ENCODE data around the gene EPHA5. TPM values are rescaled to one million over a fixed set of nuclear protein-coding genes. Genes with fewer than 3 reads are reported as not detected.

The EPHA5 gene
- total RNA-seq, 5 donors from 2014 or later (not counting 1 experiment from before 2014, with no cell fraction given), result not detected

GRCh38 chr4:65515646-65516045 is 154.6 kb downstream of the EPHA5 start:
- Mint-ChIP-seq H3K4me1 (no peaks in the 10 kb centered on the region), H3K9me3 (peaks cover 8 to 13% (median 12%) of the 10 kb centered on the region in 3 donors), H3K27me3 (no peaks in the 10 kb centered on the region), H3K27ac (no peak overlapping the region), H3K4me3 (no peak overlapping the region), H3K36me3 (no peaks in the 10 kb centered on the region)
- Histone ChIP-seq H3K27me3 (replicated peaks in 1 of 2; ENCODE audit: control insufficient read depth in 2 of 2, extremely low read depth in 1 of 2, insufficient read depth in 2 of 2, low read length in 1 of 2) (no peaks in the 10 kb centered on the region), H3K36me3 (ENCODE audit: control insufficient read depth in 2 of 2, extremely low read depth in 1 of 2, insufficient read depth in 1 of 2, low read length in 1 of 2) (no peaks in the 10 kb centered on the region), H3K4me3 (ENCODE audit: control insufficient read depth in 1 of 2, extremely low read depth in 1 of 2, low read length in 1 of 2) (no peak overlapping the region), H3K9me3 (no peaks in the 10 kb centered on the region), H3K27ac (ENCODE audit: low read length) (no peak overlapping the region), H3K4me1 (ENCODE audit: control insufficient read depth in 1 of 2, extremely low read depth in 1 of 2, insufficient read depth in 2 of 2, low read length in 2 of 2) (no peaks in the 10 kb centered on the region)
- POLR2A ChIA-PET, result no interaction called here
- CTCF ChIA-PET, result no interaction called here
- WGBS (ENCODE audit: insufficient coverage), result no CpG with 5 or more reads among the region's 2 CpGs
- ATAC-seq (replicated peaks in 1 of 4) (no peak), DNase-seq (no peak)

DNA sequence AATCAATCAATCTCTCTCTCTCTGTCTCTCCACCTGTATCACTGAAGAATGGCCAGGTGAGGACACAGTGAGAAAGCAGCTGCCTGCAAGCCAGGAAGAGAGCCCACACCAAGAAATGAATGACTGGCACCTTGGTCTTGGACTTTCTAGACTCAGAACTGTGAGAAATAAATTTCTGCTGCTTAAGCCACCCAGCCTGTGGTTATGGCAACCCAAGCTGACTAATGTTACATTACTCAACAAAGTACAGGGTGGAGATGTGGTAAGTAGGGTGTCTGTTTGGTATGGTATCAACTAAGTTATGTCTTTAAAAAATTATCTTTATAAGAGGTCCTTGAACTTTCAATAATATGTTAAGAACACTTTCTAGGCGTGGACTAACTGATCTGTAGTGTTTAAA is 159.3 kb downstream of the EPHA5 start:
- no peak overlapping the region for H3K27ac Mint-ChIP-seq
- peaks cover 8 to 18% (median 15%) of the 10 kb centered on the region in 3 donors for H3K9me3 Mint-ChIP-seq
- no peak for ATAC-seq (replicated peaks in 1 of 4)
- H3K4me3 Mint-ChIP-seq, result no peak overlapping the region
- WGBS (ENCODE audit: insufficient coverage), result no CpG with 5 or more reads among the region's 1 CpG
- H3K4me1 Mint-ChIP-seq, result no peaks in the 10 kb centered on the region
- H3K27ac ChIP-seq (ENCODE audit: low read length), result no peak overlapping the region
- no peak overlapping the region for H3K4me3 ChIP-seq (ENCODE audit: control insufficient read depth in 1 of 2, extremely low read depth in 1 of 2, low read length in 1 of 2)
- DNase-seq, result no peak
- H3K9me3 ChIP-seq, result no peaks in the 10 kb centered on the region
- POLR2A ChIA-PET, result no interaction called here
- no peaks in the 10 kb centered on the region for H3K27me3 ChIP-seq (replicated peaks in 1 of 2; ENCODE audit: control insufficient read depth in 2 of 2, extremely low read depth in 1 of 2, insufficient read depth in 2 of 2, low read length in 1 of 2)
- CTCF ChIA-PET, result no interaction called here
- no peaks in the 10 kb centered on the region for H3K27me3 Mint-ChIP-seq
- no peaks in the 10 kb centered on the region for H3K36me3 ChIP-seq (ENCODE audit: control insufficient read depth in 2 of 2, extremely low read depth in 1 of 2, insufficient read depth in 1 of 2, low read length in 1 of 2)
- no peaks in the 10 kb centered on the region for H3K36me3 Mint-ChIP-seq
- no peaks in the 10 kb centered on the region for H3K4me1 ChIP-seq (ENCODE audit: control insufficient read depth in 1 of 2, extremely low read depth in 1 of 2, insufficient read depth in 2 of 2, low read length in 2 of 2)

DNA sequence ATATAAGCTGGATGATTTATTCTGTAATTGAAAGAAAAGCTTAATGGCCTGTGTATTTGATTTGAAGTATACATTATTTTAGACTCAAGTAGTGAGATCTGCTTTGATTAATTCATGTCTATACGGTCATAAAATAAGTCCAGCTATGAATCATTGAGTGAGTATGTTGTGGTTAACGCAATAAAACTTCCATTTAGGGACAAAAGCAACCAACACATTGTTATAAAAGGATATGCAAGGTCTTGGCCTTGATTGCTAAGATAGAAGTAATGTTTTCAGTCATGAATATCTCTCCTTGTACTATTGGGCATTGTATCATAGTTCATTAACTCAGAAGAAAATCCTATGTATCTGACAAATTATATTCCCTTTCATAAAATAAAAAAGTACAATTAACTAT is 162.1 kb downstream of the EPHA5 start:
- Mint-ChIP-seq H3K9me3 (peaks cover 3 to 12% (median 7%) of the 10 kb centered on the region in 3 donors), H3K4me1 (no peaks in the 10 kb centered on the region), H3K27ac (no peak overlapping the region), H3K27me3 (no peaks in the 10 kb centered on the region), H3K36me3 (no peaks in the 10 kb centered on the region), H3K4me3 (no peak overlapping the region)
- no peaks in the 10 kb centered on the region for H3K9me3 ChIP-seq
- WGBS (ENCODE audit: insufficient coverage), result no CpG with 5 or more reads among the region's 2 CpGs
- H3K27me3 ChIP-seq (replicated peaks in 1 of 2; ENCODE audit: control insufficient read depth in 2 of 2, extremely low read depth in 1 of 2, insufficient read depth in 2 of 2, low read length in 1 of 2), result no peaks in the 10 kb centered on the region
- no peak for DNase-seq
- H3K27ac ChIP-seq (ENCODE audit: low read length), result no peak overlapping the region
- ChIA-PET CTCF (no interaction called here), POLR2A (interaction anchor here in 1 of 2 donors (0.6 kb wide), 1 partner anchor 55 kb away, joined by 4 read pairs; no protein-coding TSS in a partner anchor)
- no peak overlapping the region for H3K4me3 ChIP-seq (ENCODE audit: control insufficient read depth in 1 of 2, extremely low read depth in 1 of 2, low read length in 1 of 2)
- H3K36me3 ChIP-seq (ENCODE audit: control insufficient read depth in 2 of 2, extremely low read depth in 1 of 2, insufficient read depth in 1 of 2, low read length in 1 of 2), result no peaks in the 10 kb centered on the region
- no peak for ATAC-seq (replicated peaks in 1 of 4)
- H3K4me1 ChIP-seq (ENCODE audit: control insufficient read depth in 1 of 2, extremely low read depth in 1 of 2, insufficient read depth in 2 of 2, low read length in 2 of 2), result no peaks in the 10 kb centered on the region

- ATAC-seq (replicated peaks in 1 of 4), result no peak
- Mint-ChIP-seq H3K4me3 (no peak overlapping the region), H3K9me3 (peaks cover 7 to 12% (median 8%) of the 10 kb centered on the region in 3 donors), H3K27ac (no peak overlapping the region), H3K27me3 (no peaks in the 10 kb centered on the region), H3K4me1 (no peaks in the 10 kb centered on the region), H3K36me3 (no peaks in the 10 kb centered on the region)
- Histone ChIP-seq H3K9me3 (no peaks in the 10 kb centered on the region), H3K36me3 (ENCODE audit: control insufficient read depth in 2 of 2, extremely low read depth in 1 of 2, insufficient read depth in 1 of 2, low read length in 1 of 2) (no peaks in the 10 kb centered on the region), H3K27me3 (replicated peaks in 1 of 2; ENCODE audit: control insufficient read depth in 2 of 2, extremely low read depth in 1 of 2, insufficient read depth in 2 of 2, low read length in 1 of 2) (no peaks in the 10 kb centered on the region), H3K27ac (ENCODE audit: low read length) (no peak overlapping the region), H3K4me1 (ENCODE audit: control insufficient read depth in 1 of 2, extremely low read depth in 1 of 2, insufficient read depth in 2 of 2, low read length in 2 of 2) (no peaks in the 10 kb centered on the region), H3K4me3 (ENCODE audit: control insufficient read depth in 1 of 2, extremely low read depth in 1 of 2, low read length in 1 of 2) (no peak overlapping the region)
- CTCF ChIA-PET, result no interaction called here
- no CpG with 5 or more reads among the region's 2 CpGs for WGBS (ENCODE audit: insufficient coverage)
- POLR2A ChIA-PET, result no interaction called here
- no peak for DNase-seq
Measured at GRCh38 chr4:65502131-65502701, 168.1 kb downstream of the EPHA5 start.

- no peak for ATAC-seq (replicated peaks in 1 of 4)
- H3K4me1 Mint-ChIP-seq, result no peaks in the 10 kb centered on the region
Measured at GRCh38 chr4:65498606-65499005, 171.7 kb downstream of the EPHA5 start.

GRCh38 chr4:65495439-65495838 is 174.8 kb downstream of the EPHA5 start:
- Mint-ChIP-seq H3K9me3 (peaks cover 3 to 16% (median 12%) of the 10 kb centered on the region in 3 donors), H3K27ac (no peak overlapping the region), H3K36me3 (no peaks in the 10 kb centered on the region), H3K27me3 (no peaks in the 10 kb centered on the region), H3K4me3 (no peak overlapping the region), H3K4me1 (no peaks in the 10 kb centered on the region)
- no peaks in the 10 kb centered on the region for H3K27me3 ChIP-seq (replicated peaks in 1 of 2; ENCODE audit: control insufficient read depth in 2 of 2, extremely low read depth in 1 of 2, insufficient read depth in 2 of 2, low read length in 1 of 2)
- H3K4me3 ChIP-seq (ENCODE audit: control insufficient read depth in 1 of 2, extremely low read depth in 1 of 2, low read length in 1 of 2), result no peak overlapping the region
- ATAC-seq (replicated peaks in 1 of 4) (no peak), DNase-seq (no peak)
- no peaks in the 10 kb centered on the region for H3K4me1 ChIP-seq (ENCODE audit: control insufficient read depth in 1 of 2, extremely low read depth in 1 of 2, insufficient read depth in 2 of 2, low read length in 2 of 2)
- no peaks in the 10 kb centered on the region for H3K9me3 ChIP-seq
- WGBS (ENCODE audit: insufficient coverage), result no CpG with 5 or more reads among the region's 1 CpG
- ChIA-PET CTCF (interaction anchor here in 1 of 2 donors (0.7 kb wide), 1 partner anchor 115 kb away, joined by 3 read pairs; no protein-coding TSS in a partner anchor), POLR2A (no interaction called here)
- no peaks in the 10 kb centered on the region for H3K36me3 ChIP-seq (ENCODE audit: control insufficient read depth in 2 of 2, extremely low read depth in 1 of 2, insufficient read depth in 1 of 2, low read length in 1 of 2)
- H3K27ac ChIP-seq (ENCODE audit: low read length), result no peak overlapping the region

More at GRCh38 chr4:65498606-65499005, 171.7 kb downstream of the EPHA5 start:
- no peak overlapping the region for H3K4me3 ChIP-seq (ENCODE audit: control insufficient read depth in 1 of 2, extremely low read depth in 1 of 2, low read length in 1 of 2)
- Mint-ChIP-seq H3K4me3 (no peak overlapping the region), H3K27me3 (no peaks in the 10 kb centered on the region), H3K9me3 (peaks cover 12 to 20% (median 15%) of the 10 kb centered on the region in 3 donors), H3K27ac (no peak overlapping the region), H3K36me3 (no peaks in the 10 kb centered on the region)
- H3K36me3 ChIP-seq (ENCODE audit: control insufficient read depth in 2 of 2, extremely low read depth in 1 of 2, insufficient read depth in 1 of 2, low read length in 1 of 2), result no peaks in the 10 kb centered on the region
- no peak for DNase-seq
- H3K4me1 ChIP-seq (ENCODE audit: control insufficient read depth in 1 of 2, extremely low read depth in 1 of 2, insufficient read depth in 2 of 2, low read length in 2 of 2), result no peaks in the 10 kb centered on the region
- WGBS (ENCODE audit: insufficient coverage), result 50% methylated on average over 1 of the region's 2 CpGs
- H3K27ac ChIP-seq (ENCODE audit: low read length), result no peak overlapping the region
- POLR2A ChIA-PET, result no interaction called here
- H3K27me3 ChIP-seq (replicated peaks in 1 of 2; ENCODE audit: control insufficient read depth in 2 of 2, extremely low read depth in 1 of 2, insufficient read depth in 2 of 2, low read length in 1 of 2), result no peaks in the 10 kb centered on the region
- no peaks in the 10 kb centered on the region for H3K9me3 ChIP-seq
- CTCF ChIA-PET, result no interaction called here

DNA sequence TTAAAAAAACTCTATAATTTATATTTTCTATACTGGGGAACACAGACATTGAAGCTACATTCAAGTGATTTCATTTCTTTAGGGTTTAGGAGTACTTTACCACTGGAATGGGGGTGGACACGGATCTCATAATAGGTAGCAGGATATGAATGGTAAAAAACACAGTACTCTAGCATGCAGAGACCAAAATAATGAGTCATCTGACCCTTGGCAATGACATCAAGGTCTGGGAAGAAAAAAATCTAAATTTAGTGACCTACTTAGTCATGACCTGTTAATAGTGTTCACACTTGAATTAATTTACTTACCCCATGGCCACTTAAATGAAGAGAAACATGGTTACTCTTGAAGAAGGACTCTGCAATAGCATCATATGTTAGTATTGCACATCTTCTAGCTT is 187.9 kb downstream of the EPHA5 start:
- DNase-seq (no peak), ATAC-seq (replicated peaks in 1 of 4) (no peak)
- Histone ChIP-seq H3K36me3 (ENCODE audit: control insufficient read depth in 2 of 2, extremely low read depth in 1 of 2, insufficient read depth in 1 of 2, low read length in 1 of 2) (no peaks in the 10 kb centered on the region), H3K27me3 (replicated peaks in 1 of 2; ENCODE audit: control insufficient read depth in 2 of 2, extremely low read depth in 1 of 2, insufficient read depth in 2 of 2, low read length in 1 of 2) (no peaks in the 10 kb centered on the region), H3K9me3 (no peaks in the 10 kb centered on the region), H3K4me3 (ENCODE audit: control insufficient read depth in 1 of 2, extremely low read depth in 1 of 2, low read length in 1 of 2) (no peak overlapping the region), H3K4me1 (ENCODE audit: control insufficient read depth in 1 of 2, extremely low read depth in 1 of 2, insufficient read depth in 2 of 2, low read length in 2 of 2) (no peaks in the 10 kb centered on the region), H3K27ac (ENCODE audit: low read length) (no peak overlapping the region)
- Mint-ChIP-seq H3K27ac (no peak overlapping the region), H3K4me1 (no peaks in the 10 kb centered on the region), H3K4me3 (no peak overlapping the region), H3K9me3 (peaks cover 4 to 17% (median 8%) of the 10 kb centered on the region in 3 donors), H3K36me3 (no peaks in the 10 kb centered on the region), H3K27me3 (no peaks in the 10 kb centered on the region)
- 83% methylated on average over 1 of the region's 1 CpG for WGBS (ENCODE audit: insufficient coverage)
- ChIA-PET POLR2A (no interaction called here), CTCF (no interaction called here)

Measured in T-cell (primary cell).